T-helper 1 cell treated with Interleukin-12 subunit alpha and Interleukin-12 subunit beta and Interleukin-4 antibody, amounts not matched to agents 30 μg/mL and 1 μg/mL, for 36 hours (primary cell): ENCODE measurements around the gene PHPT1.
"Not testable (repeated sequence)": the region's sequence is repeated elsewhere in the genome, so short reads cannot be mapped to it uniquely, and the experiment has no call there.

Experiments used
- H3K27ac Mint-ChIP-seq: one replicate; pipeline ENCODE4 v1.8.0; 2021; ENCODE audit warnings: mild to moderate bottlenecking, mixed read lengths
- H3K27me3 Mint-ChIP-seq: one replicate; pipeline ENCODE4 v1.8.0; 2021; ENCODE audit warnings: low read depth, mixed read lengths
- H3K36me3 Mint-ChIP-seq: one replicate; pipeline ENCODE4 v1.8.0; 2021; ENCODE audit warnings: low read depth, mixed read lengths
- H3K4me1 Mint-ChIP-seq: one replicate; pipeline ENCODE4 v1.8.0; 2021; ENCODE audit warnings: low read depth, mixed read lengths
- H3K4me3 Mint-ChIP-seq: one replicate; pipeline ENCODE4 v1.8.0; 2021; ENCODE audit warnings: mild to moderate bottlenecking, moderate library complexity, mixed read lengths
- H3K9me3 Mint-ChIP-seq: one replicate; pipeline ENCODE4 v1.8.0; 2021; ENCODE audit warnings: mixed read lengths

PHPT1 gene

GRCh38 chr9:136829412-136829811, 19.8 kb upstream of the PHPT1 start:
- no peaks in the 10 kb centered on the region for H3K4me1 Mint-ChIP-seq
- H3K27me3 Mint-ChIP-seq = no peaks in the 10 kb centered on the region
- H3K36me3 Mint-ChIP-seq = peaks cover 6% of the 10 kb centered on the region
- H3K9me3 Mint-ChIP-seq = no peaks in the 10 kb centered on the region
- H3K27ac Mint-ChIP-seq = no peak overlapping the region
- H3K4me3 Mint-ChIP-seq = no peak overlapping the region

DNA sequence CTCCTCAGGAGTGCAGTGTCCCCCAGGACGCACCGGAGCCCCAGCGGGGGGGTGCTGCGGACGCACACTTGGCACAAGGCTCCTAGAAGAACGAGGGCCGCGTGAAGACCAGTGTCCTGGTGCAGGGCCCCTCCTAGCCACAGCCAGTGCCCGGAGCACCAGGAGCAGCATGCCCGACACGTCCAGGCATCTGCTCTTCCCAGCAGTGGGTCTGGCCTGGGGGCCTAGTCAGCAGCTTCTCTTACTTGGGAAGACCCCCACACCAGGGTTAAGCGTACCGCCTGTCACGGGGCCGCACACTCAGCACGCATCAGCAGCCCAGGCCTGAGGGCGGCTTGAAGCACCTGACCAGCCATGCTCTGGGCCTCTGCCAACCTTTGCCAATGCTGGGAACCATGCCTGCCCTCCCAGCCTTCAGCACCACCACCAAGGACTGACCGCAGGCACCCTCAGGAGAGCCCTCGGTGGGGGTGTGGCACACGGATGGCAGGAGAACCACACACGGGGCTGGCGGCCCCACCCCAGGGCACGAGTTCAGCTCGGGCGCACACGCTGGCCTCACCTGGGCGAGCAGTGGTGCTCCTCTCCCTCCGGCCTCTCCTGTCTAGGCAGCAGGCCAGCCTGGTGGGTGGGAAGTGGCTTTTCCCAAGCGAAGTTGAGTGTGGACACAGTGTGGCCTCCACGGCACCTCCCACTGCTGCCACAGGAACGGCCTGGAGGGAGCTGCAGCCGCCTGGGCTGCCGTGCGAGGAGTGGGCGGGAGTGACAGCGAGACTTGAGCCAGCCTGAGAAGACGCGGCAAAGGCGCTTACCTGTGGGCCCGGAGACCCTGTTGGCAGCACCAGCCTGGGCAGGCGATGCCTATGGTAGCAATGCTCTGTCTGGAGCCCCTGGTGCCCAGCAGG, 19.0 kb upstream of the PHPT1 start:
- Mint-ChIP-seq H3K4me1 (no peaks in the 10 kb centered on the region), H3K27me3 (no peaks in the 10 kb centered on the region), H3K9me3 (no peaks in the 10 kb centered on the region), H3K36me3 (peaks cover 6% of the 10 kb centered on the region), H3K27ac (no peak overlapping the region), H3K4me3 (no peak overlapping the region)

GRCh38 chr9:136831002-136831719, 18.0 kb upstream of the PHPT1 start:
- Mint-ChIP-seq H3K4me3 (no peak overlapping the region), H3K9me3 (no peaks in the 10 kb centered on the region), H3K4me1 (no peaks in the 10 kb centered on the region), H3K36me3 (peaks cover 6% of the 10 kb centered on the region), H3K27me3 (no peaks in the 10 kb centered on the region), H3K27ac (no peak overlapping the region)

- no peak overlapping the region for H3K27ac Mint-ChIP-seq
- H3K27me3 Mint-ChIP-seq = no peaks in the 10 kb centered on the region
- H3K36me3 Mint-ChIP-seq = peaks cover 6% of the 10 kb centered on the region
Measured at GRCh38 chr9:136831720-136832104, 17.5 kb upstream of the PHPT1 start.

DNA sequence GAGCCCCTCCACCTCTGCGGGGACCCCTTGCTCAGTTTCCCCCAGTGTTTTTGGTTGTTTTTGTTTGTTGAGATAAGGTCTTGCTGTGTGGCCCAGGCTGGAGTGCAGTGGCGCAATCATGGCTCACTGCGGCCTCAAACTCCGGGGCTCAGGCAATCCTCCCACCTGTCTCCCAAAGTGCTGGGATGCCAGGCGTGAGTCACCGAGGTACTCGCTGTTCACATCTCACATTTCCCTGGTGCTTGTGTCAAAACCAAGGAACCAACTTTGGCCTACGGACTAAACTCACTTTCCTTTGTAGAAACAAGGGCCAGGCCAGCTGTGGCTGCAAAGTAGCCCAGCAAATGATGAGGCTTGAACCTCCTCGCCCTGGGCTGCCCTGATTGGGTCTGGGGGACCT, 16.6 kb upstream of the PHPT1 start:
- no peaks in the 10 kb centered on the region for H3K27me3 Mint-ChIP-seq
- no peaks in the 10 kb centered on the region for H3K4me1 Mint-ChIP-seq
- H3K4me3 Mint-ChIP-seq = no peak overlapping the region
- H3K27ac Mint-ChIP-seq = no peak overlapping the region
- peaks cover 6% of the 10 kb centered on the region for H3K36me3 Mint-ChIP-seq
- no peaks in the 10 kb centered on the region for H3K9me3 Mint-ChIP-seq

More at GRCh38 chr9:136831720-136832104, 17.5 kb upstream of the PHPT1 start:
- H3K9me3 Mint-ChIP-seq = no peaks in the 10 kb centered on the region
- no peaks in the 10 kb centered on the region for H3K4me1 Mint-ChIP-seq
- no peak overlapping the region for H3K4me3 Mint-ChIP-seq

DNA sequence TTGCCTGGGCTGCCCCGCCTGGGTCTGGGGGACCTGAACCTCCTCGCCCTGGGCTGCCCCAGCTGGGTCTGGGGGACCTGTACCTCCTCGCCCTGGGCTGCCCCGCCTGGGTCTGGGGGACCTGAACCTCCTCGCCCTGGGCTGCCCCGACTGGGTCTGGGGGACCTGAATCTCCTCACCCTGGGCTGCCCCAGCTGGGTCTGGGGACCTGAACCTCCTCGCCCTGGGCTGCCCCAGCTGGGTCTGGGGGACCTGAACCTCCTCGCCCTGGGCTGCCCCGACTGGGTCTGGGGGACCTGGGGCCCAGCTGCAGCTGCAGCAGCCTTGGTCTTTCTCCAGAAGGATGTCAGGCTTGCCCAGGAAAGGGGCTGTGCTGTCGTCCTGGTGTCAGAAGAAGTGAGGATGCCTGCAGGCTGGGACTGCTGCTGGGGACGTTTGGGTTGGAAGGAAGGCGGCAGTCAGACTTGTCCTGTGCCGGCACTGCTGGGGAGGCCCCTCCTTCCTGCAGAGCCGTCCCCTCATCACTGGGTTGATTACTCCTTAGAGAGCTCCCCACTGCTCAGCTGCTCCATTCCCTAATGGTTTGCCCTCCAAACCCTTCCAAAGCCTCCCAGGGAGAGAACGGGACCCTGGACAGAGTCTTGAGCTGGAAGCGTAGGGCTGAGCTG, 15.7 kb upstream of the PHPT1 start:
- H3K36me3 Mint-ChIP-seq, H3K27me3 Mint-ChIP-seq, H3K4me1 Mint-ChIP-seq, H3K9me3 Mint-ChIP-seq, H3K4me3 Mint-ChIP-seq, H3K27ac Mint-ChIP-seq: not testable (repeated sequence)

DNA sequence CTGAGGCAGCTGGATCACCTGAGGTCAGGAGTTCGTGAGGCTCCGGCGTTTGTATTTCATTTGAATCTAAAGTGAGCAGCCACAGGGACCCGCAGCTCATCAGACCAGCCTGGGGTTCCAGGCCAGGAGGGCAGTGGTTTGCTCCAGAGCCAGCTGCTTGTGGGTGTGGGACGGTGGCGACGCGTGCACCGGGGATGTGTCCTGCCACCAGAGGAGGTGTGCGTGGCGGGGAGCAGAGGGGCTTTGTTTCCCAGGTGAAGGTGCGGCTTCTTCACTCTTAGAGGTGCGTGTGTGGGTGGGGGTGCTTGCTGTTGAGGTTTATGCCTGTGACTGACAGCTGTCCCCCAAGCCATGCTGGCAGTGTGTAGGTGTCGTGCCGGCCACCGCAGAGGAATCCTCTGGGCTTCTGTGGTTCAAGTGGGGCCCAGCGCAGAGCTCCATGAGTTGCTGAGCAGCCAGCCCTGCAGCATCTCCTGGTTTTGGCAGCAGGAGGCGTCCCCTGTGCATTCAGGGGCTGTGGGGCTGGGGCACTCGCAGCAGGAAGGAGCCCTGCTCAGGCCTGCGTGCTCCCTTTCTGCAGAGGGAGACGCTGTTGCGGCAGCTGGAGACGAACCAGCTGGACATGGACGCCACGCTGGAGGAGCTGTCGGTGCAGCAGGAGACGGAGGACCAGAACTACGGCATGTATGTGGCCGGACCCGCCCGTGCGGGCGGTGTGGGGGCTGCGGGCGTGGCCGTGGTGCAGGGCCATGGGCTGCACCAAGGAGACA, 13.9 kb upstream of the PHPT1 start:
- no peaks in the 10 kb centered on the region for H3K27me3 Mint-ChIP-seq
- H3K9me3 Mint-ChIP-seq = no peaks in the 10 kb centered on the region
- H3K4me3 Mint-ChIP-seq = no peak overlapping the region
- H3K4me1 Mint-ChIP-seq = peaks cover 3% of the 10 kb centered on the region
- H3K36me3 Mint-ChIP-seq = peaks cover 9% of the 10 kb centered on the region
- no peak overlapping the region for H3K27ac Mint-ChIP-seq

GRCh38 chr9:136835932-136836904, 13.0 kb upstream of the PHPT1 start:
- Mint-ChIP-seq H3K27me3 (no peaks in the 10 kb centered on the region), H3K36me3 (peaks cover 9% of the 10 kb centered on the region), H3K9me3 (no peaks in the 10 kb centered on the region), H3K4me1 (peaks cover 3% of the 10 kb centered on the region), H3K4me3 (no peak overlapping the region), H3K27ac (no peak overlapping the region)

DNA sequence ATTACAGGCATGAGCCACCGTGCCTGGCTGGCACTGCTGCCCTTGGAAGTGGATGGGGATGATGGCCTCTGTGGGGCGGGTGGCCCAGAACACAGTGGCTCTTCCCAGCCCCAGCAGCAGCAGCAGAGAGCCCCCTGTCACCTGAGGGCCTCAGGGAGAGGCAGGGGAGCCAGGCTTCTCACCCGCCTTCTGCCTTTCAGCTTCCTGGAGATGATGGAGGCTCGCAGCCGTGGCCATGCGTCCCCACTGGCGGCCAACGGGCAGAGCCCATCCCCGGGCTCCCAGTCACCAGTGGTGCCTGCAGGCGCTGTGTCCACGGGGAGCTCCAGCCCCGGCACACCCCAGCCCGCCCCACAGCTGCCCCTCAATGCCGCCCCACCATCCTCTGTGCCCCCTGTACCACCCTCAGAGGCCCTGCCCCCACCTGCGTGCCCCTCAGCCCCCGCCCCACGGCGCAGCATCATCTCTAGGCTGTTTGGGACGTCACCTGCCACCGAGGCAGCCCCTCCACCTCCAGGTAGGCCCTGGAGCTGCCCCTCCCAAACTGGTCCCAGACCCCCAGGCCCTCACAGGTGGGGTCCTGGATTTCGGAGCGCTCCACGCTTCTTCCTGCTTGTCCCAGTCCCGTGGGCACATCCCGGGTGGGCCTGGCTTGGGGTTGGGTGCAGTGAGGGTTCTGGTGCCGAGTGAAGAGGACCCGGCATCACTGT, 11.9 kb upstream of the PHPT1 start:
- Mint-ChIP-seq H3K27me3 (no peaks in the 10 kb centered on the region), H3K36me3 (peaks cover 7% of the 10 kb centered on the region), H3K27ac (no peak overlapping the region), H3K4me3 (no peak overlapping the region), H3K9me3 (no peaks in the 10 kb centered on the region), H3K4me1 (peaks cover 5% of the 10 kb centered on the region)

GRCh38 chr9:136837856-136838277, 11.3 kb upstream of the PHPT1 start:
- not testable (repeated sequence) for H3K36me3 Mint-ChIP-seq, H3K4me3 Mint-ChIP-seq, H3K9me3 Mint-ChIP-seq, H3K27me3 Mint-ChIP-seq, H3K27ac Mint-ChIP-seq, H3K4me1 Mint-ChIP-seq

- Mint-ChIP-seq H3K4me3 (no peak overlapping the region), H3K4me1 (peaks cover 5% of the 10 kb centered on the region), H3K36me3 (peaks cover 7% of the 10 kb centered on the region), H3K9me3 (no peaks in the 10 kb centered on the region), H3K27me3 (no peaks in the 10 kb centered on the region), H3K27ac (no peak overlapping the region)
Measured at GRCh38 chr9:136838314-136839228, 10.6 kb upstream of the PHPT1 start.
